Measurements from ENCODE around the gene NSUN2.

Gene NSUN2

GRCh38 chr5:6644794-6645241 is 12.0 kb upstream of the NSUN2 start:
- no peak for DNase-seq (ENCODE audit: low read depth in 2 of 2)

- DNase-seq (ENCODE audit: low read depth in 2 of 2), result no peak
Observed at GRCh38 chr5:6642655-6643054, 9.8 kb upstream of the NSUN2 start.

GRCh38 chr5:6638236-6638635 is 5.4 kb upstream of the NSUN2 start:
- no peak for DNase-seq (ENCODE audit: low read depth in 2 of 2)

- DNase-seq (ENCODE audit: low read depth in 2 of 2), result no peak
Observed at GRCh38 chr5:6637590-6637989, 4.7 kb upstream of the NSUN2 start.

GRCh38 chr5:6637022-6637421 is 4.2 kb upstream of the NSUN2 start:
- DNase-seq (ENCODE audit: low read depth in 2 of 2), result no peak

- no peak for DNase-seq (ENCODE audit: low read depth in 2 of 2)
Observed at GRCh38 chr5:6636293-6636692, 3.4 kb upstream of the NSUN2 start.

- DNase-seq (ENCODE audit: low read depth in 2 of 2), result no peak
Observed at GRCh38 chr5:6634788-6635430, 2.1 kb upstream of the NSUN2 start.

GRCh38 chr5:6634306-6634705 is 1.5 kb upstream of the NSUN2 start:
- no peak for DNase-seq (ENCODE audit: low read depth in 2 of 2)

- DNase-seq (ENCODE audit: low read depth in 2 of 2), result no peak
Observed at GRCh38 chr5:6633469-6634245, 813 bp upstream of the NSUN2 start.

- no peak for DNase-seq (ENCODE audit: low read depth in 2 of 2)
Observed at GRCh38 chr5:6632324-6632887, 438 bp downstream of the NSUN2 start.

- DNase-seq (ENCODE audit: low read depth in 2 of 2), result no peak
Observed at GRCh38 chr5:6631441-6631840, 1.4 kb downstream of the NSUN2 start.

- no peak for DNase-seq (ENCODE audit: low read depth in 2 of 2)
Observed at GRCh38 chr5:6626508-6626907, 6.3 kb downstream of the NSUN2 start.

GRCh38 chr5:6623941-6624340 is 8.9 kb downstream of the NSUN2 start:
- no peak for DNase-seq (ENCODE audit: low read depth in 2 of 2)

GRCh38 chr5:6623228-6623627 is 9.6 kb downstream of the NSUN2 start:
- no peak for DNase-seq (ENCODE audit: low read depth in 2 of 2)

GRCh38 chr5:6616632-6617031 is 16.2 kb downstream of the NSUN2 start:
- DNase-seq (ENCODE audit: low read depth in 2 of 2), result no peak

GRCh38 chr5:6615034-6615815 is 17.6 kb downstream of the NSUN2 start:
- DNase-seq (ENCODE audit: low read depth in 2 of 2), result no peak

GRCh38 chr5:6611334-6612256 is 21.2 kb downstream of the NSUN2 start:
- no peak for DNase-seq (ENCODE audit: low read depth in 2 of 2)

- no peak for DNase-seq (ENCODE audit: low read depth in 2 of 2)
Observed at GRCh38 chr5:6608016-6608415, 24.8 kb downstream of the NSUN2 start.

- no peak for DNase-seq (ENCODE audit: low read depth in 2 of 2)
Observed at GRCh38 chr5:6607559-6607936, 25.3 kb downstream of the NSUN2 start.

GRCh38 chr5:6606884-6607558 is 25.8 kb downstream of the NSUN2 start:
- no peak for DNase-seq (ENCODE audit: low read depth in 2 of 2)

GRCh38 chr5:6604946-6605345 is 27.9 kb downstream of the NSUN2 start:
- no peak for DNase-seq (ENCODE audit: low read depth in 2 of 2)
